Fibroblast of skin of left biceps (primary cell): ENCODE data around the gene TMSB10.
A peak's percentile ranks its signal among the peaks of the same experiment; 100 is the strongest.

Experiments
- DNase-seq, 2 experiments: peaks; one replicate each; pipeline ENCODE4 v3.0.0-alpha.2; 2013; ENCODE audit warnings: low read depth in 2 of 2

Gene TMSB10

GRCh38 chr2:84880395-84880644 lies 25.1 kb upstream of the TMSB10 start:
- no peak for DNase-seq

- no peak for DNase-seq
These were observed 24.6 kb upstream of the TMSB10 start, which contains the start of gene TRABD2A for GRCh38 chr2:84880645-84881521. TSS of gene TRABD2A (minus strand) at chr2:84881084. CDS start at chr2:84881039, 45 bp downstream.

- DNase-seq, result no peak
These were observed 23.7 kb upstream of the TMSB10 start for GRCh38 chr2:84881581-84882413.

- DNase-seq, result no peak
These were observed 23.1 kb upstream of the TMSB10 start for GRCh38 chr2:84882414-84882738.

GRCh38 chr2:84882775-84883550 lies 22.5 kb upstream of the TMSB10 start:
- DNase-seq, result no peak

GRCh38 chr2:84884449-84884848 lies 21.0 kb upstream of the TMSB10 start:
- no peak for DNase-seq

GRCh38 chr2:84885111-84885510 lies 20.3 kb upstream of the TMSB10 start:
- DNase-seq, result no peak

- DNase-seq, result no peak
These were observed 18.7 kb upstream of the TMSB10 start for GRCh38 chr2:84886791-84887190.

GRCh38 chr2:84888401-84889276 lies 16.8 kb upstream of the TMSB10 start:
- no peak for DNase-seq

- DNase-seq, result no peak
These were observed 16.1 kb upstream of the TMSB10 start for GRCh38 chr2:84889332-84889731.

GRCh38 chr2:84891355-84892010 lies 14.0 kb upstream of the TMSB10 start:
- DNase-seq, result no peak

- no peak for DNase-seq
These were observed 11.3 kb upstream of the TMSB10 start for GRCh38 chr2:84894131-84894586.

- peak in 1 of 2 experiments; percentile 58 for DNase-seq
These were observed 10.5 kb upstream of the TMSB10 start for GRCh38 chr2:84894758-84895520.

- DNase-seq, result no peak
These were observed 8.9 kb upstream of the TMSB10 start for GRCh38 chr2:84896567-84896966.

- DNase-seq, result no peak
These were observed 7.7 kb upstream of the TMSB10 start for GRCh38 chr2:84897773-84898172.

GRCh38 chr2:84899304-84900204 lies 5.9 kb upstream of the TMSB10 start:
- DNase-seq, result no peak

- DNase-seq, result no peak
These were observed 4.5 kb upstream of the TMSB10 start for GRCh38 chr2:84900971-84901370.

GRCh38 chr2:84901593-84902120 lies 3.8 kb upstream of the TMSB10 start:
- DNase-seq, result no peak

GRCh38 chr2:84902526-84902925 lies 2.9 kb upstream of the TMSB10 start:
- no peak for DNase-seq
